GM21619 (cell line): ENCODE measurements around the gene NINL.
"Not testable (repeated sequence)": the region's sequence is repeated elsewhere in the genome, so short reads cannot be mapped to it uniquely, and the experiment has no call there.

Source experiments
- ATAC-seq: cut with Tn5 transposase; IDR thresholded peaks from one replicate; pipeline ENCODE4 v1.9.1; 2021; ENCODE audit not compliant: unreplicated experiment

NINL gene

GRCh38 chr20:25504366-25505135 is 80.8 kb downstream of the NINL start:
- ATAC-seq: no peak

- ATAC-seq: no peak
Observed at GRCh38 chr20:25503936-25504335, 81.4 kb downstream of the NINL start.

GRCh38 chr20:25503051-25503639 is 82.2 kb downstream of the NINL start:
- ATAC-seq: not testable (repeated sequence)

- ATAC-seq: no peak
Observed at GRCh38 chr20:25500880-25501351, 84.4 kb downstream of the NINL start.

- ATAC-seq: no peak
Observed at GRCh38 chr20:25499855-25500434, 85.4 kb downstream of the NINL start.

- ATAC-seq: no peak
Observed at GRCh38 chr20:25499031-25499430, 86.3 kb downstream of the NINL start.

- ATAC-seq: no peak
Observed at GRCh38 chr20:25498280-25498606, 87.1 kb downstream of the NINL start.

- no peak for ATAC-seq
Observed at GRCh38 chr20:25497586-25498279, 87.6 kb downstream of the NINL start.

- no peak for ATAC-seq
Observed at GRCh38 chr20:25496968-25497401, 88.3 kb downstream of the NINL start.

- no peak for ATAC-seq
Observed at GRCh38 chr20:25496165-25496967, 89.0 kb downstream of the NINL start.

- ATAC-seq: no peak
Observed at GRCh38 chr20:25495189-25495824, 90.0 kb downstream of the NINL start.

- no peak for ATAC-seq
Observed at GRCh38 chr20:25494506-25495188, 90.7 kb downstream of the NINL start.

- ATAC-seq: no peak
Observed at GRCh38 chr20:25493748-25494505, 91.4 kb downstream of the NINL start.

- ATAC-seq: no peak
Observed at GRCh38 chr20:25493137-25493536, 92.2 kb downstream of the NINL start.

- no peak for ATAC-seq
Observed at GRCh38 chr20:25491446-25492038, 93.8 kb downstream of the NINL start.

GRCh38 chr20:25490656-25491445 is 94.5 kb downstream of the NINL start:
- ATAC-seq: no peak

GRCh38 chr20:25489221-25489871 is 96.0 kb downstream of the NINL start:
- ATAC-seq: no peak
